ENCODE results near the gene NBL1. TPM values are rescaled to one million over a fixed set of nuclear protein-coding genes. Genes with fewer than 3 reads are reported as not detected.

NBL1 gene
- total and polyA plus RNA-seq, 5 experiments from 2014 or later: 7.7 to 19.3 (median 14.0) TPM

GRCh38 chr1:19610282-19610981 is 33.7 kb upstream of the NBL1 start:
- Mint-ChIP-seq H3K9me3 (no peaks in the 10 kb centered on the region), H3K4me1 (peaks cover 24 to 56% (median 49%) of the 10 kb centered on the region in 4 donors), H3K36me3 (peaks cover 0 to 38% (median 6%) of the 10 kb centered on the region in 3 donors), H3K27ac (peak overlapping the region in 8 of 10 donors; percentile 5 to 85 (median 39)), H3K4me3 (no peak overlapping the region), H3K27me3 (no peaks in the 10 kb centered on the region)
- DNase-seq (no peak), ATAC-seq (no peak)
- POLR2A ChIA-PET: interaction anchor here (1.7 kb wide), 1 partner anchor 12 kb away, joined by 3 read pairs; no protein-coding TSS in a partner anchor

GRCh38 chr1:19612530-19612929 is 31.6 kb upstream of the NBL1 start:
- DNase-seq (no peak), ATAC-seq (no peak)
- no peak overlapping the region for H3K4me3 Mint-ChIP-seq
- H3K27ac Mint-ChIP-seq: peak overlapping the region in 1 of 10 donors; percentile 72
- no peaks in the 10 kb centered on the region for H3K9me3 Mint-ChIP-seq
- POLR2A ChIA-PET: no interaction called here
- no peaks in the 10 kb centered on the region for H3K27me3 Mint-ChIP-seq
- peaks cover 0 to 40% (median 8%) of the 10 kb centered on the region in 3 donors for H3K36me3 Mint-ChIP-seq
- peaks cover 21 to 36% (median 29%) of the 10 kb centered on the region in 4 donors for H3K4me1 Mint-ChIP-seq

- POLR2A ChIA-PET: interaction anchor here (0.6 to 1.6 kb wide), 2 partner anchors 14 to 112 kb away, joined by 3 read pairs; no protein-coding TSS in a partner anchor
- Mint-ChIP-seq H3K27ac (peak overlapping the region in 8 of 10 donors; percentile 18 to 73 (median 38)), H3K4me3 (peak overlapping the region in 1 of 10 donors; percentile 7)
Observed at GRCh38 chr1:19613171-19613703, 30.9 kb upstream of the NBL1 start.

GRCh38 chr1:19615438-19615837 is 28.7 kb upstream of the NBL1 start:
- no peaks in the 10 kb centered on the region for H3K27me3 Mint-ChIP-seq
- no peaks in the 10 kb centered on the region for H3K9me3 Mint-ChIP-seq
- no peak overlapping the region for H3K4me3 Mint-ChIP-seq
- peaks cover 17 to 39% (median 28%) of the 10 kb centered on the region in 4 donors for H3K4me1 Mint-ChIP-seq
- peaks cover 0 to 34% (median 4%) of the 10 kb centered on the region in 3 donors for H3K36me3 Mint-ChIP-seq
- POLR2A ChIA-PET: interaction anchor here (0.9 kb wide), 1 partner anchor 12 kb away, joined by 3 read pairs; no protein-coding TSS in a partner anchor
- DNase-seq: no peak
- ATAC-seq: no peak
- peak overlapping the region in 5 of 10 donors; percentile 3 to 61 (median 15) for H3K27ac Mint-ChIP-seq

More at GRCh38 chr1:19613171-19613703, 30.9 kb upstream of the NBL1 start:
- Mint-ChIP-seq H3K27me3 (no peaks in the 10 kb centered on the region), H3K9me3 (no peaks in the 10 kb centered on the region), H3K4me1 (peaks cover 16 to 30% (median 22%) of the 10 kb centered on the region in 4 donors), H3K36me3 (peaks cover 0 to 34% (median 4%) of the 10 kb centered on the region in 3 donors)
- DNase-seq: no peak
- ATAC-seq: no peak

- Mint-ChIP-seq H3K9me3 (no peaks in the 10 kb centered on the region), H3K27me3 (no peaks in the 10 kb centered on the region), H3K36me3 (peaks cover 0 to 36% (median 4%) of the 10 kb centered on the region in 3 donors), H3K27ac (peak overlapping the region in 1 of 10 donors; percentile 24), H3K4me3 (no peak overlapping the region), H3K4me1 (peaks cover 18 to 46% (median 33%) of the 10 kb centered on the region in 4 donors)
- DNase-seq: no peak
- POLR2A ChIA-PET: no interaction called here
- no peak for ATAC-seq
Observed at GRCh38 chr1:19616489-19616888, 27.6 kb upstream of the NBL1 start.

GRCh38 chr1:19617376-19617775 is 26.7 kb upstream of the NBL1 start:
- ATAC-seq: no peak
- Mint-ChIP-seq H3K27me3 (no peaks in the 10 kb centered on the region), H3K27ac (no peak overlapping the region), H3K9me3 (no peaks in the 10 kb centered on the region), H3K4me3 (no peak overlapping the region), H3K4me1 (peaks cover 20 to 55% (median 36%) of the 10 kb centered on the region in 4 donors), H3K36me3 (peaks cover 0 to 44% (median 6%) of the 10 kb centered on the region in 3 donors)
- DNase-seq: no peak
- POLR2A ChIA-PET: interaction anchor here (0.6 kb wide), 1 partner anchor 13 kb away, joined by 3 read pairs; no protein-coding TSS in a partner anchor

- POLR2A ChIA-PET: no interaction called here
- ATAC-seq: no peak
- peaks cover 15 to 49% (median 32%) of the 10 kb centered on the region in 4 donors for H3K4me1 Mint-ChIP-seq
- no peak for DNase-seq
- H3K27ac Mint-ChIP-seq: peak overlapping the region in 1 of 10 donors; percentile 48
- no peaks in the 10 kb centered on the region for H3K27me3 Mint-ChIP-seq
- H3K9me3 Mint-ChIP-seq: no peaks in the 10 kb centered on the region
- no peak overlapping the region for H3K4me3 Mint-ChIP-seq
- H3K36me3 Mint-ChIP-seq: peaks cover 0 to 49% (median 8%) of the 10 kb centered on the region in 3 donors
Observed at GRCh38 chr1:19618428-19618827, 25.7 kb upstream of the NBL1 start.

- Mint-ChIP-seq H3K9me3 (no peaks in the 10 kb centered on the region), H3K4me1 (peaks cover 15 to 44% (median 31%) of the 10 kb centered on the region in 4 donors), H3K4me3 (no peak overlapping the region), H3K27ac (peak overlapping the region in 1 of 10 donors; percentile 4), H3K27me3 (no peaks in the 10 kb centered on the region), H3K36me3 (peaks cover 0 to 54% (median 10%) of the 10 kb centered on the region in 3 donors)
- no peak for ATAC-seq
- no peak for DNase-seq
- POLR2A ChIA-PET: interaction anchor here (0.6 kb wide), 1 partner anchor 8 kb away, joined by 5 read pairs; no protein-coding TSS in a partner anchor
Observed at GRCh38 chr1:19619697-19620384, 24.3 kb upstream of the NBL1 start.

GRCh38 chr1:19620786-19621185 is 23.3 kb upstream of the NBL1 start:
- H3K36me3 Mint-ChIP-seq: peaks cover 0 to 55% (median 7%) of the 10 kb centered on the region in 3 donors
- no peak overlapping the region for H3K4me3 Mint-ChIP-seq
- peaks cover 11 to 39% (median 25%) of the 10 kb centered on the region in 4 donors for H3K4me1 Mint-ChIP-seq
- H3K27me3 Mint-ChIP-seq: no peaks in the 10 kb centered on the region
- peak overlapping the region in 1 of 10 donors; percentile 35 for H3K27ac Mint-ChIP-seq
- ATAC-seq: no peak
- DNase-seq: no peak
- H3K9me3 Mint-ChIP-seq: no peaks in the 10 kb centered on the region
- POLR2A ChIA-PET: interaction anchor here (0.6 kb wide), 1 partner anchor 9 kb away, joined by 5 read pairs; no protein-coding TSS in a partner anchor

GRCh38 chr1:19621274-19621950 is 22.7 kb upstream of the NBL1 start:
- Mint-ChIP-seq H3K4me3 (no peak overlapping the region), H3K4me1 (peaks cover 11 to 39% (median 25%) of the 10 kb centered on the region in 4 donors), H3K36me3 (peaks cover 0 to 55% (median 7%) of the 10 kb centered on the region in 3 donors), H3K9me3 (no peaks in the 10 kb centered on the region), H3K27me3 (no peaks in the 10 kb centered on the region), H3K27ac (peak overlapping the region in 3 of 10 donors; percentile 35 to 43 (median 40))
- ATAC-seq: no peak
- POLR2A ChIA-PET: no interaction called here
- no peak for DNase-seq

GRCh38 chr1:19622204-19622603 is 21.9 kb upstream of the NBL1 start:
- POLR2A ChIA-PET: no interaction called here
- H3K36me3 Mint-ChIP-seq: peaks cover 0 to 63% (median 11%) of the 10 kb centered on the region in 3 donors
- H3K4me3 Mint-ChIP-seq: no peak overlapping the region
- peak overlapping the region in 1 of 10 donors; percentile 47 for H3K27ac Mint-ChIP-seq
- H3K27me3 Mint-ChIP-seq: no peaks in the 10 kb centered on the region
- DNase-seq (no peak), ATAC-seq (no peak)
- H3K9me3 Mint-ChIP-seq: no peaks in the 10 kb centered on the region
- H3K4me1 Mint-ChIP-seq: peaks cover 9 to 39% (median 25%) of the 10 kb centered on the region in 4 donors

GRCh38 chr1:19623523-19623922 is 20.6 kb upstream of the NBL1 start:
- no peak for ATAC-seq
- no peak overlapping the region for H3K4me3 Mint-ChIP-seq
- H3K4me1 Mint-ChIP-seq: peaks cover 9 to 37% (median 22%) of the 10 kb centered on the region in 4 donors
- H3K9me3 Mint-ChIP-seq: no peaks in the 10 kb centered on the region
- H3K27me3 Mint-ChIP-seq: no peaks in the 10 kb centered on the region
- POLR2A ChIA-PET: no interaction called here
- peaks cover 0 to 68% (median 12%) of the 10 kb centered on the region in 3 donors for H3K36me3 Mint-ChIP-seq
- no peak for DNase-seq
- no peak overlapping the region for H3K27ac Mint-ChIP-seq

Data from naive thymus-derived CD8-positive, alpha-beta T cell (primary cell).